K562 (cell line): ENCODE data around the gene COQ6. TPM values are rescaled to one million over a fixed set of nuclear protein-coding genes. Genes with fewer than 3 reads are reported as not detected.

Source experiments
- ATF7 ChIP-seq: fragments of 450-650 bp; IDR thresholded peaks from 2 replicates; pipeline ENCODE4 v1.7.1; 2014; ENCODE audit warnings: mild to moderate bottlenecking, moderate library complexity
- C11orf30 ChIP-seq: fragments of 450-650 bp; IDR thresholded peaks from 2 replicates; pipeline ENCODE4 v1.6.1; 2016; ENCODE audit warnings: low read depth, mild to moderate bottlenecking
- CHD2 ChIP-seq: IDR thresholded peaks from 2 replicates; pipeline ENCODE4 v1.6.1; 2011; ENCODE audit warnings: low read depth, low read length
- CREB1 ChIP-seq, 2 experiments: sonication (generic) in 1 of 2; formaldehyde crosslinking in 1 of 2; IDR thresholded peaks; 2 replicates each; pipeline versions ENCODE4 v1.6.1 to v1.8.0; 2012 to 2022; ENCODE audit warnings: inconsistent platforms in 1 of 2, mild to moderate bottlenecking in 1 of 2, missing genetic modification reagents in 1 of 2, moderate library complexity in 1 of 2
- CXXC5 ChIP-seq: fragments of 250-450 bp; sonication (Bioruptor Pico); IDR thresholded peaks from 2 replicates; pipeline ENCODE4 v1.8.0; 2022; ENCODE audit warnings: inconsistent platforms, mild to moderate bottlenecking, moderate library complexity
- DPF2 ChIP-seq: fragments of 450-650 bp; IDR thresholded peaks from 2 replicates; pipeline ENCODE4 v1.6.1; 2016
- ELF1 ChIP-seq: fragments of 200-800 bp; sonication (Bioruptor generic); IDR thresholded peaks from 2 replicates; pipeline ENCODE4 v1.6.1; 2016; ENCODE audit warnings: missing genetic modification characterization, missing compliant biosample characterization
- FOXP1 ChIP-seq: sonication (generic); formaldehyde crosslinking; IDR thresholded peaks from 2 replicates; pipeline ENCODE4 v1.8.0; 2022; ENCODE audit warnings: mild to moderate bottlenecking, missing genetic modification reagents
- L3MBTL2 ChIP-seq: fragments of 450-650 bp; IDR thresholded peaks from 2 replicates; pipeline ENCODE4 v1.6.1; 2016; ENCODE audit warnings: mild to moderate bottlenecking, moderate library complexity
- MYC ChIP-seq, 2 experiments: fragments of 250-450 bp in 1 of 2; sonication (Bioruptor Pico) in 1 of 2; IDR thresholded peaks; 2 replicates each; pipeline versions ENCODE4 v1.5.1 to v1.6.1; 2012 to 2021; ENCODE audit warnings: low read depth in 2 of 2, borderline replicate concordance in 1 of 2, improper control_type of control experiment in 1 of 2, low read length in 1 of 2, mild to moderate bottlenecking in 1 of 2, moderate library complexity in 1 of 2
- PHF20 ChIP-seq: fragments of 450-650 bp; IDR thresholded peaks from 2 replicates; pipeline ENCODE4 v1.6.1; 2018; ENCODE audit not compliant: partially characterized antibody
- RAD51 ChIP-seq: fragments of 450-650 bp; IDR thresholded peaks from 2 replicates; pipeline ENCODE4 v1.7.1; 2016; ENCODE audit warnings: low read depth, mild to moderate bottlenecking, borderline replicate concordance
- SNIP1 ChIP-seq: fragments of 450-650 bp; IDR thresholded peaks from 2 replicates; pipeline ENCODE4 v1.7.1; 2017; ENCODE audit warnings: low read depth, mild to moderate bottlenecking
- TAF1 ChIP-seq: IDR thresholded peaks from 2 replicates; pipeline ENCODE4 v1.6.1; 2011; ENCODE audit warnings: mild to moderate bottlenecking, low read length, moderate library complexity; ENCODE audit not compliant: insufficient read depth, control insufficient read depth, severe bottlenecking; ENCODE audit errors: extremely low read depth
- TAF9B ChIP-seq: fragments of 450-650 bp; IDR thresholded peaks from 2 replicates; pipeline ENCODE4 v1.6.1; 2018; ENCODE audit warnings: mild to moderate bottlenecking; ENCODE audit not compliant: partially characterized antibody
- WHSC1 ChIP-seq: IDR thresholded peaks from one replicate; pipeline ENCODE4 v1.6.1; 2012; ENCODE audit warnings: low read length, control low read depth, inconsistent platforms
- ZFX ChIP-seq: sonication (generic); formaldehyde crosslinking; IDR thresholded peaks from 2 replicates; pipeline ENCODE4 v1.8.0; 2022; ENCODE audit warnings: mild to moderate bottlenecking, missing genetic modification reagents, moderate library complexity
- polyA plus RNA-seq, 8 experiments: library from polyadenylated mRNA; depleted of rRNA in 4 of 8; stranded (reverse) in 5 of 8; unstranded in 3 of 8; fragments of >200 nt; fragmentation: Nextera tagmentation in 2 of 8; fragmentation: Illumina TruSeq in 1 of 8; extraction: Ambion mirVana in 2 of 8; extraction: Trizol in 1 of 8; gene quantifications; 2 replicates each; pipeline versions ENCODE4 v1.2.1 to v1.2.3, GENCODE V29; 2011 to 2014; ENCODE audit warnings: inconsistent platforms in 1 of 8, missing spikeins in 1 of 8
- total RNA-seq, 7 experiments: library from RNA; depleted of rRNA in 6 of 7; stranded (reverse); fragments of >200 nt in 6 of 7; fragmentation: Illumina TruSeq in 2 of 7; extraction: Trizol in 2 of 7; gene quantifications; 2 replicates each; pipeline versions ENCODE4 v1.2.1 to v1.2.3, GENCODE V29; 2011 to 2021; ENCODE audit warnings: low replicate concordance in 1 of 7
- TF ChIP-seq, protein P1 (sequence below), 3 experiments: fragments of 200-800 bp in 1 of 3; fragments of 250-450 bp in 1 of 3; fragments of 450-650 bp in 1 of 3; sonication (Bioruptor Pico) in 1 of 3; sonication (Bioruptor generic) in 1 of 3; formaldehyde crosslinking in 1 of 3; IDR thresholded peaks; 2 replicates each; pipeline versions ENCODE4 v1.6.1 to v1.8.0; 2016 to 2022; ENCODE audit warnings: mild to moderate bottlenecking in 2 of 3, missing genetic modification characterization in 2 of 3, missing compliant biosample characterization in 1 of 3, moderate library complexity in 1 of 3
- TF ChIP-seq, protein P2 (sequence below): sonication (generic); formaldehyde crosslinking; IDR thresholded peaks from 2 replicates; pipeline ENCODE4 v1.8.0; 2023; ENCODE audit warnings: mild to moderate bottlenecking, missing genetic modification reagents
- TF ChIP-seq, protein P3 (sequence below): fragments of 450-650 bp; IDR thresholded peaks from 2 replicates; pipeline ENCODE4 v1.6.1; 2017; ENCODE audit warnings: mild to moderate bottlenecking, moderate library complexity

The COQ6 gene
- total and polyA plus RNA-seq, 9 of the 15 experiments (the other 6 are each of a cell fraction or from before 2014, with no cell fraction given), result 4.3 to 29.0 (median 11.7) TPM

DNA sequence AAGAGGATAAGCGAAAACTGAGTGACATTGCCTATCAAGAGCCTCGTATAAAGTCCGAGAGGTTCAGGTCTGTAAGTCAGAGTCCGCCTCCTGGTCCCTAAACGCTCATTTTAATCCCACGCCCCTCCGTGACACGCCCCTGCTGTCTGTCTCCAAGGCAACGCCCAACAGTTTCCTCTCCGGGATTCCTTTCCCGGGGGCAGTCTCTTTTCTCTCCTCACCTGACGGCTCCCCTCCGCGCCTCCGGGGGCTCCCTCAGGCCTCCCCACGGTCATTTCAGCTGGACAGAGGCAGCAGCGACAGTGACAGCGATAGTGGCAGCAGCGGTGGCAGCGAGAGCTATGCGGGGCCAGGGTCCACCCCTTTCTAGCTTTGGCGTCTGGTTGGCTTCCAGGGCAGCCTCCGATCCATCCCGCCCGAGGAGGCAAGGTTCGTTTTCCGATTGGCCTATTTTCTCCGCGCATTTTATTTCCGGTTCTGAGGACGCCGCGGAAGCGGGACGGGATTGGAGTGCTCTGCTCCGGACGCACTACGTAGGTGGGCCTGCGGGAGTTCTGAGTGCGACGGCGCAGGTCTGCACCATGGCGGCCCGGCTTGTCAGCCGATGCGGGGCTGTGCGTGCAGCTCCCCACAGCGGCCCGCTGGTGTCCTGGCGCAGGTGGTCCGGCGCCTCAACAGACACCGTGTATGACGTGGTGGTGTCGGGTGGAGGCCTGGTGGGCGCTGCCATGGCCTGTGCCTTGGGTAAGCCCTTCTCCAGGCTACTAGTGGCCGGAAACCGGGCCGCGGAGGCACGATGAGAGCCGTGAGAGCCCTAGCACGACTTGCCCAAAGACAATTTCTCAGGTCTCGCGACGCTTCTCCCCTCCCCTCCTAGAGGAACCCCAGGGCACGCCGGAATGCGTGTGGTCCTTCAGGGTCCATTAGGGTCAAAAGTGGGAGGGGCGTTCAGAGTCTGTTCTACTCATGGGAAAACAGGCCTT lies at the start of gene COQ6, which contains the start of gene FAM161B (continued):
- TF ChIP-seq, protein P1, sequence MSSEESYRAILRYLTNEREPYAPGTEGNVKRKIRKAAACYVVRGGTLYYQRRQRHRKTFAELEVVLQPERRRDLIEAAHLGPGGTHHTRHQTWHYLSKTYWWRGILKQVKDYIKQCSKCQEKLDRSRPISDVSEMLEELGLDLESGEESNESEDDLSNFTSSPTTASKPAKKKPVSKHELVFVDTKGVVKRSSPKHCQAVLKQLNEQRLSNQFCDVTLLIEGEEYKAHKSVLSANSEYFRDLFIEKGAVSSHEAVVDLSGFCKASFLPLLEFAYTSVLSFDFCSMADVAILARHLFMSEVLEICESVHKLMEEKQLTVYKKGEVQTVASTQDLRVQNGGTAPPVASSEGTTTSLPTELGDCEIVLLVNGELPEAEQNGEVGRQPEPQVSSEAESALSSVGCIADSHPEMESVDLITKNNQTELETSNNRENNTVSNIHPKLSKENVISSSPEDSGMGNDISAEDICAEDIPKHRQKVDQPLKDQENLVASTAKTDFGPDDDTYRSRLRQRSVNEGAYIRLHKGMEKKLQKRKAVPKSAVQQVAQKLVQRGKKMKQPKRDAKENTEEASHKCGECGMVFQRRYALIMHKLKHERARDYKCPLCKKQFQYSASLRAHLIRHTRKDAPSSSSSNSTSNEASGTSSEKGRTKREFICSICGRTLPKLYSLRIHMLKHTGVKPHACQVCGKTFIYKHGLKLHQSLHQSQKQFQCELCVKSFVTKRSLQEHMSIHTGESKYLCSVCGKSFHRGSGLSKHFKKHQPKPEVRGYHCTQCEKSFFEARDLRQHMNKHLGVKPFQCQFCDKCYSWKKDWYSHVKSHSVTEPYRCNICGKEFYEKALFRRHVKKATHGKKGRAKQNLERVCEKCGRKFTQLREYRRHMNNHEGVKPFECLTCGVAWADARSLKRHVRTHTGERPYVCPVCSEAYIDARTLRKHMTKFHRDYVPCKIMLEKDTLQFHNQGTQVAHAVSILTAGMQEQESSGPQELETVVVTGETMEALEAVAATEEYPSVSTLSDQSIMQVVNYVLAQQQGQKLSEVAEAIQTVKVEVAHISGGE (CRISPR knock-in tag; IDR thresholded peaks at IDR 0.05), result peak in 1 of 3 experiments; percentile 70; a peak in 2 of 6 replicates
- TF ChIP-seq ZFX (CRISPR knock-in tag), result peak; percentile 99
- TF ChIP-seq, protein P2, sequence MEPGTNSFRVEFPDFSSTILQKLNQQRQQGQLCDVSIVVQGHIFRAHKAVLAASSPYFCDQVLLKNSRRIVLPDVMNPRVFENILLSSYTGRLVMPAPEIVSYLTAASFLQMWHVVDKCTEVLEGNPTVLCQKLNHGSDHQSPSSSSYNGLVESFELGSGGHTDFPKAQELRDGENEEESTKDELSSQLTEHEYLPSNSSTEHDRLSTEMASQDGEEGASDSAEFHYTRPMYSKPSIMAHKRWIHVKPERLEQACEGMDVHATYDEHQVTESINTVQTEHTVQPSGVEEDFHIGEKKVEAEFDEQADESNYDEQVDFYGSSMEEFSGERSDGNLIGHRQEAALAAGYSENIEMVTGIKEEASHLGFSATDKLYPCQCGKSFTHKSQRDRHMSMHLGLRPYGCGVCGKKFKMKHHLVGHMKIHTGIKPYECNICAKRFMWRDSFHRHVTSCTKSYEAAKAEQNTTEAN, result no peak
- TF ChIP-seq DPF2, result 0 out of 2 replicates have a peak, but pooled peaks have one; percentile 17
- TF ChIP-seq CXXC5 (CRISPR knock-in tag), result peak; percentile 95
- peak; percentile 74; the same call in 1 of the 2 replicates for TF ChIP-seq ATF7
- TF ChIP-seq WHSC1, result no peak
- peak; percentile 57 for TF ChIP-seq TAF1
- TF ChIP-seq RAD51, result no peak
- peak; percentile 78 for TF ChIP-seq PHF20
- TF ChIP-seq SNIP1, result no peak
- TF ChIP-seq TAF9B, result peak; percentile 71
- peak; percentile 72 for TF ChIP-seq L3MBTL2
- TF ChIP-seq, protein P3, sequence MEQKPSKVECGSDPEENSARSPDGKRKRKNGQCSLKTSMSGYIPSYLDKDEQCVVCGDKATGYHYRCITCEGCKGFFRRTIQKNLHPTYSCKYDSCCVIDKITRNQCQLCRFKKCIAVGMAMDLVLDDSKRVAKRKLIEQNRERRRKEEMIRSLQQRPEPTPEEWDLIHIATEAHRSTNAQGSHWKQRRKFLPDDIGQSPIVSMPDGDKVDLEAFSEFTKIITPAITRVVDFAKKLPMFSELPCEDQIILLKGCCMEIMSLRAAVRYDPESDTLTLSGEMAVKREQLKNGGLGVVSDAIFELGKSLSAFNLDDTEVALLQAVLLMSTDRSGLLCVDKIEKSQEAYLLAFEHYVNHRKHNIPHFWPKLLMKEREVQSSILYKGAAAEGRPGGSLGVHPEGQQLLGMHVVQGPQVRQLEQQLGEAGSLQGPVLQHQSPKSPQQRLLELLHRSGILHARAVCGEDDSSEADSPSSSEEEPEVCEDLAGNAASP, result no peak
- TF ChIP-seq FOXP1 (CRISPR knock-in tag), result 0 out of 2 replicates have a peak, but pooled peaks have one; percentile 15
- TF ChIP-seq MYC (IDR thresholded peaks at IDR 0.05; ENCODE audit: low read depth, low read length), result peak; percentile 58; the same call in 1 of the 2 replicates
- TF ChIP-seq MYC (CRISPR knock-in tag; IDR thresholded peaks at IDR 0.05; ENCODE audit: borderline replicate concordance, low read depth), result peak; percentile 58; the same call in 1 of the 2 replicates
- peak; percentile 86 for TF ChIP-seq C11orf30
- TF ChIP-seq CHD2, result peak; percentile 80
- peak; percentile 69 for TF ChIP-seq CREB1 (IDR thresholded peaks at IDR 0.05)
- TF ChIP-seq CREB1 (CRISPR knock-in tag; IDR thresholded peaks at IDR 0.05), result peak; percentile 83
- TF ChIP-seq ELF1 (tag), result peak; percentile 65; the same call in 1 of the 2 replicates
